ENCODE measurements around the gene SYNE2. TPM values are rescaled to one million over a fixed set of nuclear protein-coding genes. Genes with fewer than 3 reads are reported as not detected.

SYNE2 gene
- total and polyA plus RNA-seq, 5 donors from 2014 or later, result 25.6 to 348 (median 32.3) TPM

GRCh38 chr14:64225151-64225757, 372.4 kb downstream of the SYNE2 start:
- DNase-seq (no peak), ATAC-seq (ENCODE audit: low read depth in 2 of 2) (no peak)
- Histone ChIP-seq H3K4me3 (ENCODE audit: low read depth, low read length) (no peak overlapping the region), H3K4me1 (ENCODE audit: control insufficient read depth, insufficient read depth, low read length, poor library complexity, severe bottlenecking) (no peaks in the 10 kb centered on the region), H3K36me3 (ENCODE audit: control insufficient read depth, insufficient read depth, low read length) (peaks cover 96% of the 10 kb centered on the region), H3K9me3 (ENCODE audit: control insufficient read depth in 2 of 2, low read length in 2 of 2) (no peaks in the 10 kb centered on the region), H3K27me3 (ENCODE audit: control insufficient read depth, insufficient read depth, low read length) (no peaks in the 10 kb centered on the region), H3K27ac (ENCODE audit: insufficient read depth, low read length, poor library complexity, severe bottlenecking) (no peak overlapping the region)
- Mint-ChIP-seq H3K4me3 (no peak overlapping the region), H3K27ac (no peak overlapping the region), H3K36me3 (peaks cover 52% of the 10 kb centered on the region), H3K9me3 (no peaks in the 10 kb centered on the region), H3K27me3 (no peaks in the 10 kb centered on the region), H3K4me1 (peaks cover 0 to 4% (median 0%) of the 10 kb centered on the region in 4 donors)

- H3K36me3 Mint-ChIP-seq, result peaks cover 50% of the 10 kb centered on the region
- no peaks in the 10 kb centered on the region for H3K9me3 Mint-ChIP-seq
- H3K27ac Mint-ChIP-seq, result peak overlapping the region in 1 of 3 donors; percentile 7
- DNase-seq, result no peak
- no peaks in the 10 kb centered on the region for H3K9me3 ChIP-seq (ENCODE audit: control insufficient read depth in 2 of 2, low read length in 2 of 2)
- H3K4me3 ChIP-seq (ENCODE audit: low read depth, low read length), result no peak overlapping the region
- H3K27ac ChIP-seq (ENCODE audit: insufficient read depth, low read length, poor library complexity, severe bottlenecking), result no peak overlapping the region
- H3K27me3 Mint-ChIP-seq, result no peaks in the 10 kb centered on the region
- H3K36me3 ChIP-seq (ENCODE audit: control insufficient read depth, insufficient read depth, low read length), result peaks cover 80% of the 10 kb centered on the region
- H3K4me3 Mint-ChIP-seq, result no peak overlapping the region
- ATAC-seq (ENCODE audit: low read depth in 2 of 2), result no peak
- no peaks in the 10 kb centered on the region for H3K4me1 ChIP-seq (ENCODE audit: control insufficient read depth, insufficient read depth, low read length, poor library complexity, severe bottlenecking)
- no peaks in the 10 kb centered on the region for H3K27me3 ChIP-seq (ENCODE audit: control insufficient read depth, insufficient read depth, low read length)
- no peaks in the 10 kb centered on the region for H3K4me1 Mint-ChIP-seq
Measured at GRCh38 chr14:64227856-64228255, 375.1 kb downstream of the SYNE2 start.

- H3K4me3 ChIP-seq (ENCODE audit: low read depth, low read length), result no peak overlapping the region
- ATAC-seq (ENCODE audit: low read depth in 2 of 2), result no peak
- H3K36me3 Mint-ChIP-seq, result peaks cover 36% of the 10 kb centered on the region
- H3K4me3 Mint-ChIP-seq, result no peak overlapping the region
- H3K9me3 ChIP-seq (ENCODE audit: control insufficient read depth in 2 of 2, low read length in 2 of 2), result no peaks in the 10 kb centered on the region
- DNase-seq, result no peak
- H3K4me1 Mint-ChIP-seq, result no peaks in the 10 kb centered on the region
- no peaks in the 10 kb centered on the region for H3K27me3 ChIP-seq (ENCODE audit: control insufficient read depth, insufficient read depth, low read length)
- no peaks in the 10 kb centered on the region for H3K27me3 Mint-ChIP-seq
- peaks cover 64% of the 10 kb centered on the region for H3K36me3 ChIP-seq (ENCODE audit: control insufficient read depth, insufficient read depth, low read length)
- H3K4me1 ChIP-seq (ENCODE audit: control insufficient read depth, insufficient read depth, low read length, poor library complexity, severe bottlenecking), result no peaks in the 10 kb centered on the region
- no peaks in the 10 kb centered on the region for H3K9me3 Mint-ChIP-seq
- H3K27ac ChIP-seq (ENCODE audit: insufficient read depth, low read length, poor library complexity, severe bottlenecking), result no peak overlapping the region
- peak overlapping the region in 1 of 3 donors; percentile 76 for H3K27ac Mint-ChIP-seq
Measured at GRCh38 chr14:64229489-64229888, 376.7 kb downstream of the SYNE2 start.

GRCh38 chr14:64232095-64232838, 379.5 kb downstream of the SYNE2 start:
- Mint-ChIP-seq H3K4me3 (no peak overlapping the region), H3K27ac (peak overlapping the region in 1 of 3 donors; percentile 34), H3K4me1 (peaks cover 0 to 4% (median 0%) of the 10 kb centered on the region in 4 donors), H3K27me3 (no peaks in the 10 kb centered on the region), H3K36me3 (peaks cover 21% of the 10 kb centered on the region), H3K9me3 (no peaks in the 10 kb centered on the region)
- DNase-seq (no peak), ATAC-seq (ENCODE audit: low read depth in 2 of 2) (peak in 1 of 2 donors; percentile 41)
- no peaks in the 10 kb centered on the region for H3K27me3 ChIP-seq (ENCODE audit: control insufficient read depth, insufficient read depth, low read length)
- no peak overlapping the region for H3K27ac ChIP-seq (ENCODE audit: insufficient read depth, low read length, poor library complexity, severe bottlenecking)
- peaks cover 36% of the 10 kb centered on the region for H3K36me3 ChIP-seq (ENCODE audit: control insufficient read depth, insufficient read depth, low read length)
- no peaks in the 10 kb centered on the region for H3K4me1 ChIP-seq (ENCODE audit: control insufficient read depth, insufficient read depth, low read length, poor library complexity, severe bottlenecking)
- no peaks in the 10 kb centered on the region for H3K9me3 ChIP-seq (ENCODE audit: control insufficient read depth in 2 of 2, low read length in 2 of 2)
- no peak overlapping the region for H3K4me3 ChIP-seq (ENCODE audit: low read depth, low read length)

GRCh38 chr14:64232944-64233343, 380.1 kb downstream of the SYNE2 start:
- Mint-ChIP-seq H3K27ac (no peak overlapping the region), H3K4me3 (no peak overlapping the region)

GRCh38 chr14:64233531-64234190, 380.9 kb downstream of the SYNE2 start:
- Histone ChIP-seq H3K4me1 (ENCODE audit: control insufficient read depth, insufficient read depth, low read length, poor library complexity, severe bottlenecking) (no peaks in the 10 kb centered on the region), H3K27ac (ENCODE audit: insufficient read depth, low read length, poor library complexity, severe bottlenecking) (no peak overlapping the region), H3K9me3 (ENCODE audit: control insufficient read depth in 2 of 2, low read length in 2 of 2) (no peaks in the 10 kb centered on the region), H3K27me3 (ENCODE audit: control insufficient read depth, insufficient read depth, low read length) (no peaks in the 10 kb centered on the region), H3K36me3 (ENCODE audit: control insufficient read depth, insufficient read depth, low read length) (peaks cover 23% of the 10 kb centered on the region), H3K4me3 (ENCODE audit: low read depth, low read length) (no peak overlapping the region)
- Mint-ChIP-seq H3K4me3 (no peak overlapping the region), H3K4me1 (peaks cover 0 to 4% (median 0%) of the 10 kb centered on the region in 4 donors), H3K27me3 (no peaks in the 10 kb centered on the region), H3K27ac (peak overlapping the region in 1 of 3 donors; percentile 68), H3K9me3 (no peaks in the 10 kb centered on the region), H3K36me3 (peaks cover 9% of the 10 kb centered on the region)
- ATAC-seq (ENCODE audit: low read depth in 2 of 2) (no peak), DNase-seq (no peak)

More at GRCh38 chr14:64232944-64233343, 380.1 kb downstream of the SYNE2 start:
- no peaks in the 10 kb centered on the region for H3K4me1 ChIP-seq (ENCODE audit: control insufficient read depth, insufficient read depth, low read length, poor library complexity, severe bottlenecking)
- H3K4me3 ChIP-seq (ENCODE audit: low read depth, low read length), result no peak overlapping the region
- H3K27ac ChIP-seq (ENCODE audit: insufficient read depth, low read length, poor library complexity, severe bottlenecking), result no peak overlapping the region
- peaks cover 0 to 4% (median 0%) of the 10 kb centered on the region in 4 donors for H3K4me1 Mint-ChIP-seq
- DNase-seq, result no peak
- ATAC-seq (ENCODE audit: low read depth in 2 of 2), result no peak
- H3K9me3 ChIP-seq (ENCODE audit: control insufficient read depth in 2 of 2, low read length in 2 of 2), result no peaks in the 10 kb centered on the region
- no peaks in the 10 kb centered on the region for H3K27me3 ChIP-seq (ENCODE audit: control insufficient read depth, insufficient read depth, low read length)
- H3K9me3 Mint-ChIP-seq, result no peaks in the 10 kb centered on the region
- no peaks in the 10 kb centered on the region for H3K27me3 Mint-ChIP-seq
- H3K36me3 Mint-ChIP-seq, result peaks cover 14% of the 10 kb centered on the region
- peaks cover 29% of the 10 kb centered on the region for H3K36me3 ChIP-seq (ENCODE audit: control insufficient read depth, insufficient read depth, low read length)

- H3K36me3 ChIP-seq (ENCODE audit: control insufficient read depth, insufficient read depth, low read length), result peaks cover 10% of the 10 kb centered on the region
- H3K9me3 ChIP-seq (ENCODE audit: control insufficient read depth in 2 of 2, low read length in 2 of 2), result no peaks in the 10 kb centered on the region
- ATAC-seq (ENCODE audit: low read depth in 2 of 2) (peak in 1 of 2 donors; percentile 5), DNase-seq (no peak)
- no peaks in the 10 kb centered on the region for H3K9me3 Mint-ChIP-seq
- H3K36me3 Mint-ChIP-seq, result peaks cover 9% of the 10 kb centered on the region
- H3K27me3 ChIP-seq (ENCODE audit: control insufficient read depth, insufficient read depth, low read length), result peaks cover under 1% of the 10 kb centered on the region
- H3K4me1 ChIP-seq (ENCODE audit: control insufficient read depth, insufficient read depth, low read length, poor library complexity, severe bottlenecking), result no peaks in the 10 kb centered on the region
- H3K27ac Mint-ChIP-seq, result peak overlapping the region; percentile 50 to 75 (median 68)
- peaks cover 6% of the 10 kb centered on the region for H3K27me3 Mint-ChIP-seq
- no peak overlapping the region for H3K4me3 Mint-ChIP-seq
- H3K27ac ChIP-seq (ENCODE audit: insufficient read depth, low read length, poor library complexity, severe bottlenecking), result no peak overlapping the region
- peaks cover 0 to 4% (median 0%) of the 10 kb centered on the region in 4 donors for H3K4me1 Mint-ChIP-seq
- no peak overlapping the region for H3K4me3 ChIP-seq (ENCODE audit: low read depth, low read length)
Measured at GRCh38 chr14:64234877-64235651, 382.3 kb downstream of the SYNE2 start.
